Mammary epithelial cell (primary cell): ENCODE results near the gene BIRC3.

Source experiments
- EZH2 ChIP-seq: IDR thresholded peaks from 2 replicates; pipeline ENCODE4 v1.6.1; 2012; ENCODE audit warnings: low read length, inconsistent platforms, borderline replicate concordance
- TF ChIP-seq, protein P1 (sequence below), 2 donors: IDR thresholded peaks in 1 of 2; conservative IDR thresholded peaks in 1 of 2; 2 replicates each; pipeline ENCODE4 v1.5.1; 2011 to 2012; ENCODE audit warnings: inconsistent platforms in 2 of 2, low read length in 2 of 2, mild to moderate bottlenecking in 2 of 2, control low read depth in 1 of 2, low read depth in 1 of 2; ENCODE audit not compliant: insufficient read depth in 1 of 2; ENCODE audit errors: extremely low read depth in 1 of 2

DNA sequence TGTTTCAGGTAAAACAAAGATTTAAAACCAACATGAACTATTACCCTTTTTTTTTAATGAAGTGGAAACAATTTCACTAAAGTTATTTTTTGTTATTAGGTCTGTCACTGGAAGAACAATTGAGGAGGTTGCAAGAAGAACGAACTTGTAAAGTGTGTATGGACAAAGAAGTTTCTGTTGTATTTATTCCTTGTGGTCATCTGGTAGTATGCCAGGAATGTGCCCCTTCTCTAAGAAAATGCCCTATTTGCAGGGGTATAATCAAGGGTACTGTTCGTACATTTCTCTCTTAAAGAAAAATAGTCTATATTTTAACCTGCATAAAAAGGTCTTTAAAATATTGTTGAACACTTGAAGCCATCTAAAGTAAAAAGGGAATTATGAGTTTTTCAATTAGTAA, 60.6 kb downstream of the BIRC3 start:
- TF ChIP-seq, protein P1, sequence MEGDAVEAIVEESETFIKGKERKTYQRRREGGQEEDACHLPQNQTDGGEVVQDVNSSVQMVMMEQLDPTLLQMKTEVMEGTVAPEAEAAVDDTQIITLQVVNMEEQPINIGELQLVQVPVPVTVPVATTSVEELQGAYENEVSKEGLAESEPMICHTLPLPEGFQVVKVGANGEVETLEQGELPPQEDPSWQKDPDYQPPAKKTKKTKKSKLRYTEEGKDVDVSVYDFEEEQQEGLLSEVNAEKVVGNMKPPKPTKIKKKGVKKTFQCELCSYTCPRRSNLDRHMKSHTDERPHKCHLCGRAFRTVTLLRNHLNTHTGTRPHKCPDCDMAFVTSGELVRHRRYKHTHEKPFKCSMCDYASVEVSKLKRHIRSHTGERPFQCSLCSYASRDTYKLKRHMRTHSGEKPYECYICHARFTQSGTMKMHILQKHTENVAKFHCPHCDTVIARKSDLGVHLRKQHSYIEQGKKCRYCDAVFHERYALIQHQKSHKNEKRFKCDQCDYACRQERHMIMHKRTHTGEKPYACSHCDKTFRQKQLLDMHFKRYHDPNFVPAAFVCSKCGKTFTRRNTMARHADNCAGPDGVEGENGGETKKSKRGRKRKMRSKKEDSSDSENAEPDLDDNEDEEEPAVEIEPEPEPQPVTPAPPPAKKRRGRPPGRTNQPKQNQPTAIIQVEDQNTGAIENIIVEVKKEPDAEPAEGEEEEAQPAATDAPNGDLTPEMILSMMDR (conservative IDR thresholded peaks at IDR 0.05 in 1 of 2, IDR thresholded peaks at IDR 0.05 in 1 of 2; ENCODE audit: extremely low read depth in 1 of 2, insufficient read depth in 1 of 2, low read depth in 1 of 2, low read length in 2 of 2): no peak
- TF ChIP-seq EZH2: no peak
